ENCODE measurements around the gene TSC22D1.
A peak's percentile ranks its signal among the peaks of the same experiment; 100 is the strongest.
"Not testable (repeated sequence)": the region's sequence is repeated elsewhere in the genome, so short reads cannot be mapped to it uniquely, and the experiment has no call there.

The TSC22D1 gene

GRCh38 chr13:44498969-44499368, 77.2 kb downstream of the TSC22D1 start:
- no peak for DNase-seq

- DNase-seq: no peak
Measured at GRCh38 chr13:44498502-44498901, 77.6 kb downstream of the TSC22D1 start.

- no peak for DNase-seq
Measured at GRCh38 chr13:44497801-44498200, 78.3 kb downstream of the TSC22D1 start.

GRCh38 chr13:44493213-44493812, 82.8 kb downstream of the TSC22D1 start:
- no peak for DNase-seq

GRCh38 chr13:44489751-44490150, 86.4 kb downstream of the TSC22D1 start:
- DNase-seq: no peak

- DNase-seq: no peak
Measured at GRCh38 chr13:44487989-44488388, 88.1 kb downstream of the TSC22D1 start.

GRCh38 chr13:44484562-44485138, 91.5 kb downstream of the TSC22D1 start:
- DNase-seq: no peak

- no peak for DNase-seq
Measured at GRCh38 chr13:44474122-44474910, 101.8 kb downstream of the TSC22D1 start.

GRCh38 chr13:44471686-44472085, 104.4 kb downstream of the TSC22D1 start:
- DNase-seq: no peak

- DNase-seq: peak; percentile 21
Measured at GRCh38 chr13:44470638-44471562, 105.2 kb downstream of the TSC22D1 start.

- no peak for DNase-seq
Measured at GRCh38 chr13:44468874-44469273, 107.3 kb downstream of the TSC22D1 start.

- no peak for DNase-seq
Measured at GRCh38 chr13:44465318-44465717, 110.8 kb downstream of the TSC22D1 start.

- DNase-seq: no peak
Measured at GRCh38 chr13:44464471-44464870, 111.7 kb downstream of the TSC22D1 start.

GRCh38 chr13:44463759-44464158, 112.4 kb downstream of the TSC22D1 start:
- no peak for DNase-seq

- no peak for DNase-seq
Measured at GRCh38 chr13:44459674-44460073, 116.5 kb downstream of the TSC22D1 start.

- DNase-seq: no peak
Measured at GRCh38 chr13:44458313-44458975, 117.7 kb downstream of the TSC22D1 start.

- not testable (repeated sequence) for DNase-seq
Measured at GRCh38 chr13:44456212-44456611, 119.9 kb downstream of the TSC22D1 start.

- DNase-seq: no peak
Measured at GRCh38 chr13:44455769-44456168, 120.4 kb downstream of the TSC22D1 start.

GRCh38 chr13:44453881-44454280, 122.2 kb downstream of the TSC22D1 start:
- no peak for DNase-seq

GRCh38 chr13:44453069-44453468, 123.1 kb downstream of the TSC22D1 start:
- DNase-seq: no peak

GRCh38 chr13:44452418-44452817, 123.7 kb downstream of the TSC22D1 start:
- DNase-seq: no peak

GRCh38 chr13:44451651-44452050, 124.5 kb downstream of the TSC22D1 start:
- DNase-seq: no peak

- no peak for DNase-seq
Measured at GRCh38 chr13:44451126-44451525, 125.0 kb downstream of the TSC22D1 start.
